Ovary (tissue), 9 donors: ENCODE measurements around the gene SAMM50. TPM values are rescaled to one million over a fixed set of nuclear protein-coding genes. Genes with fewer than 3 reads are reported as not detected.

Source experiments
- DNase-seq, 5 donors: peaks; one replicate each; pipeline ENCODE4 v3.0.0-alpha.2; 2019 to 2020
- H3K27ac ChIP-seq, 2 donors: fragments of 200-600 bp; one replicate each; pipeline versions ENCODE4 v1.5.1 to v1.8.0; 2019 to 2022
- H3K27me3 ChIP-seq: fragments of 200-600 bp; one replicate; pipeline ENCODE4 v1.8.0; 2022
- H3K36me3 ChIP-seq: fragments of 200-600 bp; sonication (generic); one replicate; pipeline ENCODE4 v1.5.1; 2019
- H3K4me1 ChIP-seq: one replicate; pipeline ENCODE4 v1.8.1; 2013; ENCODE audit warnings: mild to moderate bottlenecking, moderate library complexity; ENCODE audit not compliant: insufficient read depth
- H3K4me3 ChIP-seq: fragments of 200-600 bp; sonication (generic); one replicate; pipeline ENCODE4 v1.5.1; 2017
- H3K9me3 ChIP-seq, 2 donors: fragments of 200-600 bp in 1 of 2; sonication (generic) in 1 of 2; one replicate each; pipeline versions ENCODE4 v1.5.1 to v1.8.1; 2013 to 2019; ENCODE audit warnings: mild to moderate bottlenecking in 1 of 2, moderate library complexity in 1 of 2
- EP300 ChIP-seq: sonication (generic); formaldehyde crosslinking; IDR thresholded peaks from one replicate; pipeline ENCODE4 v1.6.1; 2017; ENCODE audit warnings: antibody characterized with exemption
- POLR2A ChIP-seq: fragments of 450-650 bp; IDR thresholded peaks from one replicate; pipeline ENCODE4 v1.6.1; 2017; ENCODE audit warnings: antibody characterized with exemption, mild to moderate bottlenecking, moderate library complexity
- WGBS, 3 donors: extraction: QIAGEN DNeasy Blood & Tissue Kit in 1 of 3; methylation state at CpG; one replicate each; pipeline versions ENCODE4 v1.1.5 to v1.1.7; 2013 to 2017; 5-methylcytosine and 5-hydroxymethylcytosine counted together
- intact Hi-C, 4 donors: fragments of 100-400 bp; cut with DNase I; formaldehyde crosslinking; loops; one replicate each; pipeline versions ENCODE4 v1.11.0 to v1.15.1; 2022 to 2023
- polyA plus RNA-seq, 2 donors: library from polyadenylated mRNA; stranded (reverse); fragments of 200-250 nt in 1 of 2; fragments of 350-450 nt in 1 of 2; fragmentation: Illumina TruSeq in 1 of 2; extraction: RNeasy Lipid Tissue Mini Kit (QIAGEN cat#74804) in 1 of 2; gene quantifications; one replicate each; pipeline ENCODE4 v1.2.3, GENCODE V29; 2013 to 2014
- total RNA-seq, 7 donors: library from RNA; depleted of rRNA in 2 of 7; stranded (reverse); fragments of >200 nt in 2 of 7; fragmentation: NEBNext Ultra II Directional in 3 of 7; extraction: Animal tissue kit (Norgen Biotek cat#: 25700) in 3 of 7; gene quantifications; one replicate each; pipeline versions ENCODE4 v1.1.0 to v1.2.4, GENCODE V29; 2016 to 2023
- TF ChIP-seq, protein P1 (sequence below), 3 donors: fragments of 450-650 bp in 2 of 3; fragments of 200-600 bp in 1 of 3; IDR thresholded peaks; one replicate each; pipeline versions ENCODE4 v1.5.1 to v1.8.0; 2016 to 2022; ENCODE audit warnings: antibody characterized with exemption in 3 of 3, mild to moderate bottlenecking in 1 of 3
- donor health status: DM: no; HTN: no; CAD: no; lungs with moderate emphysema.
- donor health status: DM: no; HTN: no; CAD: no.
- donor health status: Bipolar disorder and iron deficiency.
- donor health status: DM: yes; HTN: yes; CAD: no.
- donor health status: DM: no; HTN: no; CAD: no.
- donor health status: DM: yes; HTN: yes; CAD: no.

SAMM50 gene
- total and polyA plus RNA-seq, 9 donors, result 18.0 to 60.2 (median 42.4) TPM

DNA sequence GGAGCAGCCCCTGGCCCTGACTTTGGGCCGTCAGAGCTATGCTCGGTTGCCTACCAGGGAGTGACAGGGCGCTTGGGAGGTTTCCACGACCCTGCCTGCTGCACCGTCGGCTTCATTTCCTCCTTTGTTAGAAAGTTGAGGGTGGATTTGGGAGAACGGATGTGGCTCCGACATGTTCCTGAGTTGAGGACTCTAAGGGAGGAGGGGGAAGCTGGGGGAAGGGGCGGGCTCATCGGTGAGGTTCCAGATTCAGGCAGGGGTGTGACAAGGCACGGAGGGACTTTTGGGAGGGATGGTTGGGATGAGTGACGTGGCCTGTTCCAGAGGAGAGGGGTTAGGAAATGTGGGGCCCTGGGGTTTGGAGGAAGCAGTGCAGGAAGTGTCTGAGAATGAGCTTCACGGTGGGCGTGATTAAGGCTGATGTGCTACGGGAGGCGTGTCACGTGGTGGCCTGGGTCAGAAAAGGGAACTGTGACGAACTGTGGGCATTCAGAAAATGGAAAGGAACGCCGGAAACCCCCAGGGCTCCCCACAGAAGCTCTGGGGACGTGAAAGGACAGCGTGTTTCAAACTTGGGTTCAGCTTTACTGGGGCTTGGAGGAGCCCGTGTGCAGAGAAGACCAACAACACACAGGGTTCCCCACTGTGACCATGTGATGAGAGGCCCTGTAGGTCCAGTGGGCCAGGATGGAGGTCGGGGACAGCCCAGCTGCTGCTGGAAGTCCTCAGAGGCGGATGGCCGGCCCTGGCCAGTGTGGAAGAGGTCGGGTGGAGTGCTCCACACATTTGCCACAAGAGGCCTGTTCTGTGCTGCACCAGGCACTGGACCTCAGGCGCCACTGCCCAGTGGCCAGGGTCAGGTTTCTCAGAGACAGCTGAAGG is 71.6 kb downstream of the SAMM50 start:
- no peak overlapping the region for H3K4me3 ChIP-seq
- H3K27ac ChIP-seq, result peak overlapping the region in 1 of 2 donors; percentile 42
- peak in 1 of 5 donors; percentile 42 for DNase-seq
- H3K27me3 ChIP-seq, result no peaks in the 10 kb centered on the region
- TF ChIP-seq POLR2A (no peak), EP300 (no peak)
- TF ChIP-seq, protein P1, sequence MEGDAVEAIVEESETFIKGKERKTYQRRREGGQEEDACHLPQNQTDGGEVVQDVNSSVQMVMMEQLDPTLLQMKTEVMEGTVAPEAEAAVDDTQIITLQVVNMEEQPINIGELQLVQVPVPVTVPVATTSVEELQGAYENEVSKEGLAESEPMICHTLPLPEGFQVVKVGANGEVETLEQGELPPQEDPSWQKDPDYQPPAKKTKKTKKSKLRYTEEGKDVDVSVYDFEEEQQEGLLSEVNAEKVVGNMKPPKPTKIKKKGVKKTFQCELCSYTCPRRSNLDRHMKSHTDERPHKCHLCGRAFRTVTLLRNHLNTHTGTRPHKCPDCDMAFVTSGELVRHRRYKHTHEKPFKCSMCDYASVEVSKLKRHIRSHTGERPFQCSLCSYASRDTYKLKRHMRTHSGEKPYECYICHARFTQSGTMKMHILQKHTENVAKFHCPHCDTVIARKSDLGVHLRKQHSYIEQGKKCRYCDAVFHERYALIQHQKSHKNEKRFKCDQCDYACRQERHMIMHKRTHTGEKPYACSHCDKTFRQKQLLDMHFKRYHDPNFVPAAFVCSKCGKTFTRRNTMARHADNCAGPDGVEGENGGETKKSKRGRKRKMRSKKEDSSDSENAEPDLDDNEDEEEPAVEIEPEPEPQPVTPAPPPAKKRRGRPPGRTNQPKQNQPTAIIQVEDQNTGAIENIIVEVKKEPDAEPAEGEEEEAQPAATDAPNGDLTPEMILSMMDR (IDR thresholded peaks at IDR 0.05), result no peak
- WGBS, 3 donors, result 77 to 90% (median 87%) methylated on average over 28 of the region's 28 CpGs
- peaks cover 5% of the 10 kb centered on the region for H3K4me1 ChIP-seq
- H3K9me3 ChIP-seq, result no peaks in the 10 kb centered on the region
- intact Hi-C loops, result no loop called here
- H3K36me3 ChIP-seq, result no peaks in the 10 kb centered on the region

DNA sequence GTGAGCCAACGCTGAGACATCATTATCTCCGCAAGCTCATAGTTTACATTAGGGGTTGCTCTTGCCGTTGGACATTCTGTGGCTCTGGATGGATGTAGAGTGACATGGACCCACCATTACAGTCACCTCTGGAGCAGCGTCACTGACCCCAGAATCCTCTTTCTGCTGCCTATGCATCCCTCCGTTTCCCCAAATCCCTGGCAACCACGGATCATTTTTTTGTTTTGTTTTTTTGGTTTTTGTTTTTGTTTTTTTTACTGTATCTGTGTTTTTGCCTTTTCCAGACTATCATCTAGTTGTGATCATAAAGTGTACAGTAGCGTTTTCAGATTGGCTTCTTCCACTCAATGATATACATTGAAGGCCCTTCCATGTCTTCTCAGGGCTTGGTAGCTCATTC is 72.8 kb downstream of the SAMM50 start:
- Histone ChIP-seq H3K36me3 (no peaks in the 10 kb centered on the region), H3K9me3 (no peaks in the 10 kb centered on the region), H3K27ac (no peak overlapping the region), H3K4me1 (peaks cover 5% of the 10 kb centered on the region), H3K4me3 (no peak overlapping the region), H3K27me3 (no peaks in the 10 kb centered on the region)
- TF ChIP-seq, protein P1 (IDR thresholded peaks at IDR 0.05), result no peak
- TF ChIP-seq POLR2A (no peak), EP300 (no peak)
- 75 to 78% (median 77%) methylated on average over 7 of the region's 7 CpGs for WGBS, 3 donors
- no peak for DNase-seq
- intact Hi-C loops, result no loop called here

DNA sequence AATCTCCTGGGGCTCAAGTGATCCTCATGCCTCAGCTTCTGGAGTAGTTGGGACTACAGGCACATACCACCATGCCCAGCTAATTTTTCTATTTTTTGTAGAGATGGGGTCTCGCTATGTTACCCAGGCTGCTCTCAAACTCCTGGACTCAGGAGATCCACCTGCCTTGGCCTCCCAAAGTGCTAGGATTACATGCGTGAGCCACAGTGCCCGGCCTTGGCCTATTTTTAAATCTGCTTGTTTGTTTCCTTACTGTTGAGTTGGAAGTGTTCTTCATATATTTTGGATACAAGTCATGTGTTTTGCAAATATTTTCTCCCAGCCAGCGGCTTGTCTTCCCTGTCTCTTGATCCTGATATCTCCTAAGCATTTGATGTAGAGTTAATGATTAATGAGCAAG is 73.8 kb downstream of the SAMM50 start:
- Histone ChIP-seq H3K4me3 (no peak overlapping the region), H3K27me3 (no peaks in the 10 kb centered on the region), H3K4me1 (peaks cover 3% of the 10 kb centered on the region), H3K9me3 (no peaks in the 10 kb centered on the region), H3K36me3 (no peaks in the 10 kb centered on the region), H3K27ac (no peak overlapping the region)
- WGBS, 3 donors, result 64 to 87% (median 77%) methylated on average over 4 of the region's 4 CpGs
- no peak for DNase-seq
- TF ChIP-seq EP300 (no peak), POLR2A (no peak)
- TF ChIP-seq, protein P1 (IDR thresholded peaks at IDR 0.05), result no peak
- intact Hi-C loops, result no loop called here

DNA sequence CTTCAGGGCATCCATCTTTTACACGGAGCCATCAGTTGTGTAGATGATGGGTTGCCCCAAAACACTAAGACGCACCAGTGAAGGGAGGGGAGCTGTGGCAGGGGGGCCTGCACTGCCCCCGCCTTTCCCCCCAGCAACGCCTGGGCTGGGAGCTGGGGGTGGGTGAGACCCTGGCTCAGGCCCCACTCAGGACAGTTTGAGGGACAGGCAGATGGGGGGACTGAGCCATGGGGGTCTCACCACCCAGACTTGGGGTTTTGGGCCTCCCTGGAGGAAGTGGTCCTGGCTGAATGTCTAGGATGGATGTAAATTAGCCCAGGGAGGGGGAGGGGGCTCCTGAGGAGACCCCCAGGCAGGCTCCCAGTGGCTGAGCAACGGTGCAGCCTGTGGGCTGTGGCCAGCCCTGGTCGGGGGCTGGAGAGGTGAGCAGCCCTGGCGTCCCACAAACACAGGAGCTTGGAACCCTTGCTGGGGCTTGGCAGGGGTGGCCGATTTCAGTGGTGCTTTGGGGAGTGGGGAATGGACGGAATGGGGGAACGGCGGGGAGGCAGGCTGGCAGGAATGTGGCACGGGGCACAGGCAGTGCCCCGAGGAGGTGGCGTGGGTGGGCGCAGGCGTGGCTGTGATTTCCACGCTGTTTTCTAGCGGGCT is 74.9 kb downstream of the SAMM50 start:
- H3K27ac ChIP-seq, result no peak overlapping the region
- H3K4me3 ChIP-seq, result no peak overlapping the region
- intact Hi-C loops, result no loop called here
- no peaks in the 10 kb centered on the region for H3K27me3 ChIP-seq
- H3K36me3 ChIP-seq, result no peaks in the 10 kb centered on the region
- H3K4me1 ChIP-seq, result peaks cover 3% of the 10 kb centered on the region
- WGBS, 3 donors, result 92 to 95% (median 92%) methylated on average over 18 of the region's 18 CpGs
- DNase-seq, result no peak
- no peaks in the 10 kb centered on the region for H3K9me3 ChIP-seq
- TF ChIP-seq, protein P1 (IDR thresholded peaks at IDR 0.05), result no peak
- TF ChIP-seq POLR2A (no peak), EP300 (no peak)
